ENCODE measurements around the gene PCBP3. TPM values are rescaled to one million over a fixed set of nuclear protein-coding genes. Genes with fewer than 3 reads are reported as not detected.
"Not testable (repeated sequence)": the region's sequence is repeated elsewhere in the genome, so short reads cannot be mapped to it uniquely, and the experiment has no call there.

Gene PCBP3
- polyA plus RNA-seq, 1 donor from 2014 or later, result 1.7 TPM

DNA sequence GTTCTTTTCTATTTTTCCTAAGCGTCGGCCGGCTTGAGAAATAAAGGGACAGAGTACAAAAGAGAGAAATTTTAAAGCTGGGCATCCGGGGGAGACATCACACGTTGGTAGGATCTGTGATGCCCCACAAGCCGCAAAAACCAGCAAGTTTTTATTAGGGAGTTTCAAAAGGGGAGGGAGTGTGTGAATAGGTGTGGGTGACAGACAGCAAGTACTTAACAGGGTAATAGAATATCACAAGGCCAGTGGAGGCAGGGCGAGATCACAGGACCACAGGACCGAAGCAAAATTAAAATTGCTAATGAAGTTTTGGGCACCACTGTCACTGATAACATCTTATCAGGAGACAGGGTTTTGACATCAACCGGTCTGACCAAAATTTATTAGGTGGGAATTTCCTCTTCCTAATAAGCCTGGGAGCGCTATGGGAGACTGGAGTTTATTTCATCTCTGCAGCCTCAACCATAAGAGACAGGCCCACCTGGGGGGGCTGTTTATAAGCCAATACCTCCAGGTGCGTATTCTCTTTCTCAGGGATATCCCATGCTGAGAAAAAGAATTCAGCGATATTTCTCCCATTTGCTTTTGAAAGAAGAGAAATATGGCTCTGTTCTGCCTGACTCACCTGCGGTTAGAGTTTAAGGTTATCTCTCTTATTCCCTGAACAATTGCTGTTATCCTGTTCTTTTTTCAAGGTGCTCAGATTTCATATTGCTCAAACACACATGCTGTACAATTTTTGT lies 332.3 kb downstream of the PCBP3 start:
- not testable (repeated sequence) for H3K79me2 ChIP-seq (replicated peaks; ENCODE audit: insufficient read depth, low read length); H3K9me3 ChIP-seq (ENCODE audit: low read length); H3K36me3 ChIP-seq (ENCODE audit: insufficient read depth, low read length); H4K20me1 ChIP-seq (ENCODE audit: insufficient read depth); H2AFZ ChIP-seq (ENCODE audit: low read depth, low read length); H3K27ac ChIP-seq (ENCODE audit: low read length); H3F3A ChIP-seq (ENCODE audit: insufficient read depth, low read length, poor library complexity, severe bottlenecking); H3K4me2 ChIP-seq (ENCODE audit: low read length); H3K4me3 ChIP-seq (ENCODE audit: low read length); H3K9me2 ChIP-seq (ENCODE audit: insufficient read depth, low read length); H3K9ac ChIP-seq (ENCODE audit: low read length)
- H3K27me3 ChIP-seq (ENCODE audit: insufficient read depth, low read depth, low read length), result peaks cover 38% of the 10 kb centered on the region

DNA sequence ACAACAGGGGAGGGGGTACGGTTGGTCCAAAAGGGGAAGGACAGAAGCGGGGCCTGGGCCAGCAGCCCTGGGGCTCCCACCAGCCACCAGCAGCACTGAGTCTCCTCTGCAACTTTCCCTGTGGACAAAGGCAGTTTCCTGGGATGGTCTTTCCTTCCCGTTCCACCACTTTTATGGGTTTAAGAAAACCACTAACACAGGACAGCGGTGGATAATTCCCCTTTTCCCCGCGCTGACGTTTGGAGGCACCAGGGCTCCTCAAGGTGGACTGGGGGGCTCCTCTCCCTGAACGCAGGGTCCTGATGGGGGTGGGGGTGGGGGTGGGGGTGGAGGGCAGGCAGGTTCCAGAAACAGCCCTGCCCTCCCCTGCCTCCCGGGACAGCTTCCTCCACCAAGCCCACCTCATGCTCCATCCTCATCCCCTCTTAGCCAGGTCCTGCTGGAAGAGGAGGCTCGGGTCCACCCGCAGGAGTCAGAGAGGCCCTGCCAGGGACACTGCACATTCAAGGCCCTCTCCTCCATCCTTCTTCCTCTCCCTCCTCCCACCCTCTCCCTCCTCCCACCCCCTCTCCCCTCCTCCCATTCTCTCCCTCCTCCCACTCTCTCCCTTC lies 333.3 kb downstream of the PCBP3 start:
- H4K20me1 ChIP-seq (ENCODE audit: insufficient read depth), result no peaks in the 10 kb centered on the region
- H3K9ac ChIP-seq (ENCODE audit: low read length), result no peak overlapping the region
- TF ChIP-seq EP300 (conservative IDR thresholded peaks at IDR 0.05; ENCODE audit: poor library complexity, severe bottlenecking) (no peak), RAD21 (conservative IDR thresholded peaks at IDR 0.05) (no peak), MXI1 (conservative IDR thresholded peaks at IDR 0.05; ENCODE audit: poor library complexity, severe bottlenecking) (no peak)
- H3K36me3 ChIP-seq (ENCODE audit: insufficient read depth, low read length), result no peaks in the 10 kb centered on the region
- H2AFZ ChIP-seq (ENCODE audit: low read depth, low read length), result no peak overlapping the region
- no peaks in the 10 kb centered on the region for H3K9me3 ChIP-seq (ENCODE audit: low read length)
- H3K79me2 ChIP-seq (replicated peaks; ENCODE audit: insufficient read depth, low read length), result no peaks in the 10 kb centered on the region
- H3F3A ChIP-seq (ENCODE audit: insufficient read depth, low read length, poor library complexity, severe bottlenecking), result peaks cover 9% of the 10 kb centered on the region
- H3K27ac ChIP-seq (ENCODE audit: low read length), result no peak overlapping the region
- H3K4me3 ChIP-seq (ENCODE audit: low read length), result no peak overlapping the region
- no peaks in the 10 kb centered on the region for H3K9me2 ChIP-seq (ENCODE audit: insufficient read depth, low read length)
- H3K4me2 ChIP-seq (ENCODE audit: low read length), result no peak overlapping the region
- H3K27me3 ChIP-seq (ENCODE audit: insufficient read depth, low read depth, low read length), result peaks cover 38% of the 10 kb centered on the region

- H3K36me3 ChIP-seq (ENCODE audit: insufficient read depth, low read length), result no peaks in the 10 kb centered on the region
- no peaks in the 10 kb centered on the region for H3K79me2 ChIP-seq (replicated peaks; ENCODE audit: insufficient read depth, low read length)
- no peak overlapping the region for H3K4me3 ChIP-seq (ENCODE audit: low read length)
- H3K27me3 ChIP-seq (ENCODE audit: insufficient read depth, low read depth, low read length), result peaks cover 33% of the 10 kb centered on the region
- no peak overlapping the region for H3K27ac ChIP-seq (ENCODE audit: low read length)
- H3K9ac ChIP-seq (ENCODE audit: low read length), result no peak overlapping the region
- H3K9me2 ChIP-seq (ENCODE audit: insufficient read depth, low read length), result no peaks in the 10 kb centered on the region
- H3K9me3 ChIP-seq (ENCODE audit: low read length), result no peaks in the 10 kb centered on the region
- no peak overlapping the region for H2AFZ ChIP-seq (ENCODE audit: low read depth, low read length)
- no peak overlapping the region for H3K4me2 ChIP-seq (ENCODE audit: low read length)
- H3F3A ChIP-seq (ENCODE audit: insufficient read depth, low read length, poor library complexity, severe bottlenecking), result peaks cover 9% of the 10 kb centered on the region
- no peak for TF ChIP-seq CTCF (IDR thresholded peaks at IDR 0.05; ENCODE audit: poor library complexity, severe bottlenecking)
- TF ChIP-seq EP300 (conservative IDR thresholded peaks at IDR 0.05; ENCODE audit: poor library complexity, severe bottlenecking), result no peak
- no peak for TF ChIP-seq TAF1 (IDR thresholded peaks at IDR 0.05; ENCODE audit: low read depth)
- TF ChIP-seq, protein P1, sequence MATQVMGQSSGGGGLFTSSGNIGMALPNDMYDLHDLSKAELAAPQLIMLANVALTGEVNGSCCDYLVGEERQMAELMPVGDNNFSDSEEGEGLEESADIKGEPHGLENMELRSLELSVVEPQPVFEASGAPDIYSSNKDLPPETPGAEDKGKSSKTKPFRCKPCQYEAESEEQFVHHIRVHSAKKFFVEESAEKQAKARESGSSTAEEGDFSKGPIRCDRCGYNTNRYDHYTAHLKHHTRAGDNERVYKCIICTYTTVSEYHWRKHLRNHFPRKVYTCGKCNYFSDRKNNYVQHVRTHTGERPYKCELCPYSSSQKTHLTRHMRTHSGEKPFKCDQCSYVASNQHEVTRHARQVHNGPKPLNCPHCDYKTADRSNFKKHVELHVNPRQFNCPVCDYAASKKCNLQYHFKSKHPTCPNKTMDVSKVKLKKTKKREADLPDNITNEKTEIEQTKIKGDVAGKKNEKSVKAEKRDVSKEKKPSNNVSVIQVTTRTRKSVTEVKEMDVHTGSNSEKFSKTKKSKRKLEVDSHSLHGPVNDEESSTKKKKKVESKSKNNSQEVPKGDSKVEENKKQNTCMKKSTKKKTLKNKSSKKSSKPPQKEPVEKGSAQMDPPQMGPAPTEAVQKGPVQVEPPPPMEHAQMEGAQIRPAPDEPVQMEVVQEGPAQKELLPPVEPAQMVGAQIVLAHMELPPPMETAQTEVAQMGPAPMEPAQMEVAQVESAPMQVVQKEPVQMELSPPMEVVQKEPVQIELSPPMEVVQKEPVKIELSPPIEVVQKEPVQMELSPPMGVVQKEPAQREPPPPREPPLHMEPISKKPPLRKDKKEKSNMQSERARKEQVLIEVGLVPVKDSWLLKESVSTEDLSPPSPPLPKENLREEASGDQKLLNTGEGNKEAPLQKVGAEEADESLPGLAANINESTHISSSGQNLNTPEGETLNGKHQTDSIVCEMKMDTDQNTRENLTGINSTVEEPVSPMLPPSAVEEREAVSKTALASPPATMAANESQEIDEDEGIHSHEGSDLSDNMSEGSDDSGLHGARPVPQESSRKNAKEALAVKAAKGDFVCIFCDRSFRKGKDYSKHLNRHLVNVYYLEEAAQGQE (IDR thresholded peaks at IDR 0.05; ENCODE audit: borderline replicate concordance), result no peak
- no peak for TF ChIP-seq SMC3 (conservative IDR thresholded peaks at IDR 0.05; ENCODE audit: poor library complexity)
- no peak for TF ChIP-seq POLR2AphosphoS5 (IDR thresholded peaks at IDR 0.05)
- TF ChIP-seq MXI1 (conservative IDR thresholded peaks at IDR 0.05; ENCODE audit: poor library complexity, severe bottlenecking), result no peak
- no peak for TF ChIP-seq EZH2 (IDR thresholded peaks at IDR 0.05; ENCODE audit: borderline replicate concordance, insufficient read depth, low read length, poor library complexity, severe bottlenecking)
- TF ChIP-seq RAD21 (conservative IDR thresholded peaks at IDR 0.05), result no peak
- H4K20me1 ChIP-seq (ENCODE audit: insufficient read depth), result no peaks in the 10 kb centered on the region
These were observed 333.9 kb downstream of the PCBP3 start for GRCh38 chr21:45977396-45977795.

Measured in neural cell (in vitro differentiated cells).